HepG2 (cell line): ENCODE results near the gene MXRA7. TPM values are rescaled to one million over a fixed set of nuclear protein-coding genes. Genes with fewer than 3 reads are reported as not detected.

ENCODE experiments used
- EED ChIP-seq: sonication (generic); formaldehyde crosslinking; IDR thresholded peaks from 2 replicates; pipeline ENCODE4 v1.5.0; 2020; ENCODE audit warnings: mild to moderate bottlenecking, missing genetic modification reagents
- MIER2 ChIP-seq: IDR thresholded peaks from 2 replicates; pipeline ENCODE4 v1.6.1; 2016; ENCODE audit warnings: missing biosample characterization, missing genetic modification reagents
- MZF1 ChIP-seq: sonication (generic); formaldehyde crosslinking; IDR thresholded peaks from 2 replicates; pipeline ENCODE4 v1.8.1; 2023; ENCODE audit warnings: mild to moderate bottlenecking, missing genetic modification reagents, borderline replicate concordance
- YEATS2 ChIP-seq: sonication (generic); formaldehyde crosslinking; IDR thresholded peaks from 2 replicates; pipeline ENCODE4 v1.4.0; 2020; ENCODE audit warnings: missing genetic modification reagents, borderline replicate concordance
- ZBTB3 ChIP-seq: sonication (generic); formaldehyde crosslinking; IDR thresholded peaks from 2 replicates; pipeline ENCODE4 v1.4.0; 2020; ENCODE audit warnings: low read depth, mild to moderate bottlenecking, moderate library complexity, missing genetic modification reagents, borderline replicate concordance
- ZNF10 ChIP-seq: sonication (generic); formaldehyde crosslinking; IDR thresholded peaks from 2 replicates; pipeline ENCODE4 v1.4.0; 2020; ENCODE audit warnings: mild to moderate bottlenecking, low read depth, missing genetic modification reagents, borderline replicate concordance
- ZNF234 ChIP-seq: sonication (generic); formaldehyde crosslinking; conservative IDR thresholded peaks from 2 replicates; pipeline ENCODE4 v1.5.1; 2020; ENCODE audit warnings: mild to moderate bottlenecking, missing genetic modification reagents
- ZNF362 ChIP-seq: sonication (generic); formaldehyde crosslinking; IDR thresholded peaks from 2 replicates; pipeline ENCODE4 v1.4.0; 2020; ENCODE audit warnings: missing genetic modification reagents, mild to moderate bottlenecking, borderline replicate concordance
- ZNF451 ChIP-seq: sonication (generic); formaldehyde crosslinking; IDR thresholded peaks from 2 replicates; pipeline ENCODE4 v1.5.0; 2020; ENCODE audit warnings: mild to moderate bottlenecking, missing genetic modification reagents
- ZNF556 ChIP-seq: sonication (generic); formaldehyde crosslinking; IDR thresholded peaks from 2 replicates; pipeline ENCODE4 v1.4.0; 2020; ENCODE audit warnings: mild to moderate bottlenecking, missing genetic modification reagents, borderline replicate concordance
- ZNF709 ChIP-seq: sonication (generic); formaldehyde crosslinking; IDR thresholded peaks from 2 replicates; pipeline ENCODE4 v1.5.0; 2020; ENCODE audit warnings: mild to moderate bottlenecking, missing genetic modification reagents
- polyA plus RNA-seq, 8 experiments: library from polyadenylated mRNA; depleted of rRNA in 3 of 8; stranded (reverse) in 7 of 8; unstranded in 1 of 8; fragments of >200 nt; fragmentation: Illumina TruSeq in 4 of 8; extraction: Trizol in 4 of 8; gene quantifications; 2 replicates each; pipeline versions ENCODE4 v1.2.1 to v1.2.3, GENCODE V29; 2011 to 2016; ENCODE audit warnings: low read depth in 4 of 8, missing spikeins in 1 of 8, mixed read lengths in 1 of 8; ENCODE audit not compliant: insufficient read depth in 1 of 8
- total RNA-seq, 5 experiments: library from RNA; depleted of rRNA; stranded (reverse); fragments of >200 nt; fragmentation: Illumina TruSeq; extraction: Trizol; gene quantifications; 2 replicates each; pipeline ENCODE4 v1.2.3, GENCODE V29; 2016; ENCODE audit warnings: low read depth in 1 of 5
- TF ChIP-seq, protein P1 (sequence below): sonication (generic); formaldehyde crosslinking; IDR thresholded peaks from 2 replicates; pipeline ENCODE4 v1.4.0; 2020; ENCODE audit warnings: mild to moderate bottlenecking, missing genetic modification reagents
- TF ChIP-seq, protein P2 (sequence below): sonication (generic); formaldehyde crosslinking; IDR thresholded peaks from 2 replicates; pipeline ENCODE4 v1.5.1; 2020; ENCODE audit warnings: missing genetic modification reagents, mild to moderate bottlenecking, borderline replicate concordance
- TF ChIP-seq, protein P3 (sequence below): sonication (generic); formaldehyde crosslinking; IDR thresholded peaks from 2 replicates; pipeline ENCODE4 v1.9.0; 2022; ENCODE audit warnings: missing genetic modification reagents, mild to moderate bottlenecking, borderline replicate concordance

MXRA7 gene
- total and polyA plus RNA-seq, 2 of the 13 experiments (the other 11 are each of a cell fraction or from before 2014, with no cell fraction given): 44.8 to 112 TPM

DNA sequence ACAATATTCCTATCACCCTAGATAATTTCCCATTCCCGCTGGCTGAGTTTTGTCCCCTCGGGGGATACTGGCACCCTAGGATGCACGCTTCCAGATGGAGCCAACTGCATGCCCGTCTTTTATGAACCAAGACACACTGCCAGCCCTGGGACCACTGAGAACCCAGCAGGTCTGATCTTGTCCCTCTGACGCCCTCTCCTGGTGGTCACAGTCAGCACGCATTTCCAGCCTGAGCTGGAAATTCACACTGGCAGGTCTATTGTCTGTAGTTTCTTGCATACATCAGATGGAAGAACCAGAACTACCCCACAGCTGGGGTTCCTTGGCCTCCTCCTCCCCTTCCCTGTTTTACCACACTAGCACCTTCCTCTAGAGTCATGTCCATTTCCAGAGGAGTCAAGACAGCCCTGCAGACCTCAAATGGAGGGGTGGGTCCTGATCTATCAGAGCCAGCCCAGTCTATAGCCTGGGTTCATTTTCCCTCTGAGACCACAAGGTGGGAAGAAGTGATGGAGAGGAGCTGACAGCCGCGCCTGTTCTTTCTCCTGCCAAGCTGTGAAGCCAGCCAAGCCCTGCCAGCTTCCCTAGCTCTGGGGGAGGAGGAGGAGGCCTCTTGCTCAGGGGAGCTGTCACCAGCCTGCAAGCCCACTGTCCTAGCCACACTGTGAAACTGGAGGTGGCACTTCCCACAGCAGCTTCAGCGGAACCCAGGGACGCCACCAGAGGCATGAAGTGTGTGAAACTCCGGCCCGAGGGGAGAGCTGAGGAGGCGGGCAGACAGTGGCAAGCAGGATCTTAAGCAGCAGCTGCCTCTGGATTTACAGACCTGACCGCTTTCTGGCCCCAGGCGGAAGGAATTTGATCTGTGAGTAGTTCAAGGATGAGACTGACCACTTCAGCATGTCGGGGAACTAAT lies 29.3 kb downstream of the MXRA7 start (continued):
- TF ChIP-seq, protein P1, sequence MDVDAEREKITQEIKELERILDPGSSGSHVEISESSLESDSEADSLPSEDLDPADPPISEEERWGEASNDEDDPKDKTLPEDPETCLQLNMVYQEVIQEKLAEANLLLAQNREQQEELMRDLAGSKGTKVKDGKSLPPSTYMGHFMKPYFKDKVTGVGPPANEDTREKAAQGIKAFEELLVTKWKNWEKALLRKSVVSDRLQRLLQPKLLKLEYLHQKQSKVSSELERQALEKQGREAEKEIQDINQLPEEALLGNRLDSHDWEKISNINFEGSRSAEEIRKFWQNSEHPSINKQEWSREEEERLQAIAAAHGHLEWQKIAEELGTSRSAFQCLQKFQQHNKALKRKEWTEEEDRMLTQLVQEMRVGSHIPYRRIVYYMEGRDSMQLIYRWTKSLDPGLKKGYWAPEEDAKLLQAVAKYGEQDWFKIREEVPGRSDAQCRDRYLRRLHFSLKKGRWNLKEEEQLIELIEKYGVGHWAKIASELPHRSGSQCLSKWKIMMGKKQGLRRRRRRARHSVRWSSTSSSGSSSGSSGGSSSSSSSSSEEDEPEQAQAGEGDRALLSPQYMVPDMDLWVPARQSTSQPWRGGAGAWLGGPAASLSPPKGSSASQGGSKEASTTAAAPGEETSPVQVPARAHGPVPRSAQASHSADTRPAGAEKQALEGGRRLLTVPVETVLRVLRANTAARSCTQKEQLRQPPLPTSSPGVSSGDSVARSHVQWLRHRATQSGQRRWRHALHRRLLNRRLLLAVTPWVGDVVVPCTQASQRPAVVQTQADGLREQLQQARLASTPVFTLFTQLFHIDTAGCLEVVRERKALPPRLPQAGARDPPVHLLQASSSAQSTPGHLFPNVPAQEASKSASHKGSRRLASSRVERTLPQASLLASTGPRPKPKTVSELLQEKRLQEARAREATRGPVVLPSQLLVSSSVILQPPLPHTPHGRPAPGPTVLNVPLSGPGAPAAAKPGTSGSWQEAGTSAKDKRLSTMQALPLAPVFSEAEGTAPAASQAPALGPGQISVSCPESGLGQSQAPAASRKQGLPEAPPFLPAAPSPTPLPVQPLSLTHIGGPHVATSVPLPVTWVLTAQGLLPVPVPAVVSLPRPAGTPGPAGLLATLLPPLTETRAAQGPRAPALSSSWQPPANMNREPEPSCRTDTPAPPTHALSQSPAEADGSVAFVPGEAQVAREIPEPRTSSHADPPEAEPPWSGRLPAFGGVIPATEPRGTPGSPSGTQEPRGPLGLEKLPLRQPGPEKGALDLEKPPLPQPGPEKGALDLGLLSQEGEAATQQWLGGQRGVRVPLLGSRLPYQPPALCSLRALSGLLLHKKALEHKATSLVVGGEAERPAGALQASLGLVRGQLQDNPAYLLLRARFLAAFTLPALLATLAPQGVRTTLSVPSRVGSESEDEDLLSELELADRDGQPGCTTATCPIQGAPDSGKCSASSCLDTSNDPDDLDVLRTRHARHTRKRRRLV (CRISPR knock-in tag): no peak
- TF ChIP-seq, protein P2, sequence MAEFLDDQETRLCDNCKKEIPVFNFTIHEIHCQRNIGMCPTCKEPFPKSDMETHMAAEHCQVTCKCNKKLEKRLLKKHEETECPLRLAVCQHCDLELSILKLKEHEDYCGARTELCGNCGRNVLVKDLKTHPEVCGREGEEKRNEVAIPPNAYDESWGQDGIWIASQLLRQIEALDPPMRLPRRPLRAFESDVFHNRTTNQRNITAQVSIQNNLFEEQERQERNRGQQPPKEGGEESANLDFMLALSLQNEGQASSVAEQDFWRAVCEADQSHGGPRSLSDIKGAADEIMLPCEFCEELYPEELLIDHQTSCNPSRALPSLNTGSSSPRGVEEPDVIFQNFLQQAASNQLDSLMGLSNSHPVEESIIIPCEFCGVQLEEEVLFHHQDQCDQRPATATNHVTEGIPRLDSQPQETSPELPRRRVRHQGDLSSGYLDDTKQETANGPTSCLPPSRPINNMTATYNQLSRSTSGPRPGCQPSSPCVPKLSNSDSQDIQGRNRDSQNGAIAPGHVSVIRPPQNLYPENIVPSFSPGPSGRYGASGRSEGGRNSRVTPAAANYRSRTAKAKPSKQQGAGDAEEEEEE (CRISPR knock-in tag): 0 out of 2 replicates have a peak, but pooled peaks have one; percentile 19
- TF ChIP-seq ZNF234 (CRISPR knock-in tag) (no peak), EED (CRISPR knock-in tag) (no peak), ZBTB3 (CRISPR knock-in tag) (no peak), ZNF362 (CRISPR knock-in tag) (0 out of 2 replicates have a peak, but pooled peaks have one; percentile 25), ZNF556 (CRISPR knock-in tag) (no peak), ZNF451 (CRISPR knock-in tag) (0 out of 2 replicates have a peak, but pooled peaks have one; percentile 34), ZNF10 (CRISPR knock-in tag) (no peak), MZF1 (CRISPR knock-in tag) (0 out of 2 replicates have a peak, but pooled peaks have one; percentile 61), ZNF709 (CRISPR knock-in tag) (peak; percentile 22; the same call in 1 of the 2 replicates), YEATS2 (CRISPR knock-in tag) (peak; percentile 61; the same call in 1 of the 2 replicates), MIER2 (no peak)
- TF ChIP-seq, protein P3, sequence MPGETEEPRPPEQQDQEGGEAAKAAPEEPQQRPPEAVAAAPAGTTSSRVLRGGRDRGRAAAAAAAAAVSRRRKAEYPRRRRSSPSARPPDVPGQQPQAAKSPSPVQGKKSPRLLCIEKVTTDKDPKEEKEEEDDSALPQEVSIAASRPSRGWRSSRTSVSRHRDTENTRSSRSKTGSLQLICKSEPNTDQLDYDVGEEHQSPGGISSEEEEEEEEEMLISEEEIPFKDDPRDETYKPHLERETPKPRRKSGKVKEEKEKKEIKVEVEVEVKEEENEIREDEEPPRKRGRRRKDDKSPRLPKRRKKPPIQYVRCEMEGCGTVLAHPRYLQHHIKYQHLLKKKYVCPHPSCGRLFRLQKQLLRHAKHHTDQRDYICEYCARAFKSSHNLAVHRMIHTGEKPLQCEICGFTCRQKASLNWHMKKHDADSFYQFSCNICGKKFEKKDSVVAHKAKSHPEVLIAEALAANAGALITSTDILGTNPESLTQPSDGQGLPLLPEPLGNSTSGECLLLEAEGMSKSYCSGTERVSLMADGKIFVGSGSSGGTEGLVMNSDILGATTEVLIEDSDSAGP (CRISPR knock-in tag): no peak
